GM12878 (cell line): Measurements from ENCODE around the gene PMIS2. TPM values are rescaled to one million over a fixed set of nuclear protein-coding genes. Genes with fewer than 3 reads are reported as not detected.

Source experiments
- ATAC-seq: fragments of 200-7000 bp; cut with Tn5 transposase; 3 replicates; pipeline ENCODE4 v1.9.1; 2020; ENCODE audit warnings: mild to moderate bottlenecking, moderate library complexity
- BruUV-seq: library from RNA; stranded (reverse); fragments of 400-500 nt; replicated peaks from 2 replicates; lab custom pipeline; 2021; lab: Mats Ljungman, UMichigan
- CTCF ChIA-PET: fragments of 300-600 bp; sonication (Branson Sonifier 250); formaldehyde crosslinking; extraction: SDS; loops from one replicate; lab custom pipeline; 2021; ENCODE audit warnings: inconsistent platforms; lab: Yijun Ruan, JAX
- POLR2A ChIA-PET: fragments of 350-600 bp; formaldehyde crosslinking; extraction: SDS; loops from one replicate; lab custom pipeline; 2021; ENCODE audit warnings: inconsistent platforms; lab: Charles Lee
- RAD21 ChIA-PET: fragments of 300-600 bp; sonication (Branson Sonifier 250); formaldehyde crosslinking; loops from one replicate; lab custom pipeline; 2023; ENCODE audit warnings: antibody characterized with exemption; ENCODE audit not compliant: unreplicated experiment; lab: Charles Lee
- SMC1A ChIA-PET: fragments of 300-600 bp; sonication (Branson Sonifier 250); formaldehyde crosslinking; loops from one replicate; lab custom pipeline; 2023; ENCODE audit not compliant: unreplicated experiment, uncharacterized antibody; lab: Charles Lee
- DNase-seq: peaks from one replicate; pipeline ENCODE4 v3.0.0-alpha.2; 2011; ENCODE audit warnings: low read depth, low spot score
- FAIRE-seq: peaks from 3 replicates; lab custom pipeline; 2011; peaks lifted over from hg19 to GRCh38; lab: Jason Lieb, UNC
- H2AFZ ChIP-seq: 2 replicates; pipeline ENCODE4 v1.6.0; 2011; ENCODE audit warnings: low read depth, low read length, control low read depth; ENCODE audit not compliant: control insufficient read depth
- H3K27ac ChIP-seq: 2 replicates; pipeline ENCODE4 v1.5.1; 2011; ENCODE audit warnings: control low read depth; ENCODE audit not compliant: control insufficient read depth, insufficient read depth
- H3K27me3 ChIP-seq, 2 experiments: replicated peaks in 1 of 2; 2 replicates each; pipeline versions ENCODE4 v1.6.0 to v1.6.1; 2011; ENCODE audit warnings: low read length in 1 of 2; ENCODE audit not compliant: control insufficient read depth in 2 of 2, insufficient read depth in 2 of 2
- H3K36me3 ChIP-seq, 2 experiments: 2 replicates each; pipeline ENCODE4 v1.5.1; 2011; ENCODE audit warnings: low read length in 1 of 2; ENCODE audit not compliant: control insufficient read depth in 2 of 2, insufficient read depth in 2 of 2
- H3K4me1 ChIP-seq: 2 replicates; pipeline ENCODE4 v1.6.1; 2011; ENCODE audit warnings: mild to moderate bottlenecking, low read length, moderate library complexity, mixed read lengths; ENCODE audit not compliant: control insufficient read depth, insufficient read depth
- H3K4me2 ChIP-seq: 2 replicates; pipeline ENCODE4 v1.6.0; 2011; ENCODE audit warnings: control low read depth; ENCODE audit not compliant: control insufficient read depth, insufficient read depth
- H3K4me3 ChIP-seq: fragments of 200-600 bp; sonication (generic); 2 replicates; pipeline ENCODE4 v1.5.1; 2016
- H3K79me2 ChIP-seq: 2 replicates; pipeline ENCODE4 v1.6.0; 2011; ENCODE audit warnings: low read length; ENCODE audit not compliant: control insufficient read depth, insufficient read depth
- H3K9ac ChIP-seq: 2 replicates; pipeline ENCODE4 v1.8.0; 2011; ENCODE audit warnings: low read length, control low read depth, mixed read lengths; ENCODE audit not compliant: control insufficient read depth, insufficient read depth
- H3K9me3 ChIP-seq: replicated peaks from 3 replicates; pipeline ENCODE4 v1.5.1; 2011; ENCODE audit warnings: mild to moderate bottlenecking, low read length; ENCODE audit not compliant: control insufficient read depth, insufficient read depth
- H4K20me1 ChIP-seq: 2 replicates; pipeline ENCODE4 v1.6.0; 2011; ENCODE audit not compliant: control insufficient read depth, insufficient read depth
- CBX5 ChIP-seq: sonication (generic); IDR thresholded peaks from 2 replicates; pipeline ENCODE4 v1.6.1; 2016; ENCODE audit warnings: low read depth, moderate library complexity, mild to moderate bottlenecking, inconsistent platforms
- CREB1 ChIP-seq: IDR thresholded peaks from 2 replicates; pipeline ENCODE4 v1.6.1; 2012; ENCODE audit warnings: low read depth, mild to moderate bottlenecking, inconsistent platforms
- DPF2 ChIP-seq: fragments of 450-650 bp; IDR thresholded peaks from 2 replicates; pipeline ENCODE4 v1.6.1; 2017; ENCODE audit warnings: mild to moderate bottlenecking
- EGR1 ChIP-seq, 2 experiments: IDR thresholded peaks; 1 replicate in 1 of 2; 2 replicates in 1 of 2; pipeline ENCODE4 v1.6.1; 2011 to 2012; ENCODE audit warnings: low read depth in 2 of 2, low read length in 2 of 2, borderline replicate concordance in 1 of 2, mild to moderate bottlenecking in 1 of 2, moderate library complexity in 1 of 2
- HDGF ChIP-seq: fragments of 450-650 bp; IDR thresholded peaks from 2 replicates; pipeline ENCODE4 v1.6.1; 2016; ENCODE audit warnings: antibody characterized with exemption
- MYC ChIP-seq: IDR thresholded peaks from 2 replicates; pipeline ENCODE4 v1.6.1; 2011; ENCODE audit warnings: mild to moderate bottlenecking, low read length, moderate library complexity, inconsistent platforms; ENCODE audit not compliant: insufficient read depth, insufficient replicate concordance, insufficient read length, severe bottlenecking
- NFYA ChIP-seq: IDR thresholded peaks from 2 replicates; pipeline ENCODE4 v1.6.1; 2011; ENCODE audit warnings: low read depth, mild to moderate bottlenecking, low read length, improper control_type of control experiment, borderline replicate concordance
- RELA ChIP-seq: fragments of 450-650 bp; IDR thresholded peaks from 2 replicates; pipeline ENCODE4 v1.8.0; 2014; ENCODE audit warnings: borderline replicate concordance; ENCODE audit not compliant: partially characterized antibody
- SIN3A ChIP-seq: IDR thresholded peaks from 2 replicates; pipeline ENCODE4 v1.6.1; 2012; ENCODE audit warnings: low read depth, low read length, improper control_type of control experiment
- SMAD1 ChIP-seq: fragments of 450-650 bp; IDR thresholded peaks from 2 replicates; pipeline ENCODE4 v1.6.1; 2018; ENCODE audit warnings: mild to moderate bottlenecking, low read depth; ENCODE audit not compliant: partially characterized antibody
- SREBF1 ChIP-seq: IDR thresholded peaks from 2 replicates; pipeline ENCODE4 v1.6.1; 2012; ENCODE audit warnings: mild to moderate bottlenecking, low read length
- SUZ12 ChIP-seq: fragments of 200-600 bp; sonication (generic); IDR thresholded peaks from one replicate; pipeline ENCODE4 v1.6.1; 2018; ENCODE audit warnings: antibody characterized with exemption, mild to moderate bottlenecking; ENCODE audit not compliant: unreplicated experiment
- TCF12 ChIP-seq: IDR thresholded peaks from 2 replicates; pipeline ENCODE4 v1.6.1; 2011; ENCODE audit warnings: low read depth, mild to moderate bottlenecking, low read length
- ZNF24 ChIP-seq: fragments of 450-650 bp; IDR thresholded peaks from 2 replicates; pipeline ENCODE4 v1.6.1; 2017; ENCODE audit warnings: antibody characterized with exemption, mild to moderate bottlenecking
- WGBS: methylation state at CpG from one replicate; pipeline ENCODE4 v1.1.6; 2016; ENCODE audit warnings: low lambda C conversion rate; ENCODE audit not compliant: insufficient replicate concordance, insufficient coverage; ENCODE audit errors: missing lambda C conversion rate; 5-methylcytosine and 5-hydroxymethylcytosine counted together
- in situ Hi-C: fragments of 300-500 bp; cut with MboI; formaldehyde crosslinking; loops from 9 replicates; pipeline ENCODE4 v1.14.3; 2018; ENCODE audit warnings: mixed read lengths
- intact Hi-C: fragments of 100-400 bp; cut with micrococcal nuclease; formaldehyde crosslinking; loops from one replicate; pipeline ENCODE4 v1.14.2; 2022; ENCODE audit not compliant: unreplicated experiment
- polyA plus RNA-seq, 11 experiments: library from polyadenylated mRNA; depleted of rRNA in 4 of 11; unstranded in 6 of 11; stranded (reverse) in 5 of 11; fragments of >200 nt; fragmentation: Nextera tagmentation in 4 of 11; fragmentation: Illumina TruSeq in 1 of 11; extraction: Ambion mirVana in 4 of 11; extraction: Trizol in 1 of 11; gene quantifications; 1 replicate in 1 of 11; 2 replicates in 10 of 11; pipeline versions ENCODE4 v1.2.1 to v1.2.3, GENCODE V29; 2011 to 2016; ENCODE audit warnings: inconsistent platforms in 2 of 11, missing spikeins in 2 of 11, low read depth in 1 of 11
- total RNA-seq, 4 experiments: library from RNA; depleted of rRNA in 3 of 4; stranded (reverse); fragments of >200 nt in 3 of 4; fragmentation: Illumina TruSeq in 1 of 4; extraction: Trizol in 1 of 4; gene quantifications; 2 replicates each; pipeline versions ENCODE4 v1.2.1 to v1.2.3, GENCODE V29; 2013 to 2021
- TF ChIP-seq, protein P1 (sequence below): fragments of 450-650 bp; IDR thresholded peaks from 2 replicates; pipeline ENCODE4 v1.6.1; 2017; ENCODE audit warnings: antibody characterized with exemption, mild to moderate bottlenecking, moderate library complexity
- TF ChIP-seq, protein P2 (sequence below): fragments of 450-650 bp; IDR thresholded peaks from 2 replicates; pipeline ENCODE4 v1.6.1; 2016; ENCODE audit warnings: mild to moderate bottlenecking, moderate library complexity, borderline replicate concordance
- TF ChIP-seq, protein P3 (sequence below): fragments of 450-650 bp; IDR thresholded peaks from 2 replicates; pipeline ENCODE4 v1.6.1; 2014; ENCODE audit warnings: mild to moderate bottlenecking

PMIS2 gene
- total and polyA plus RNA-seq, 10 of the 15 experiments (the other 5 are each of a cell fraction or from before 2014, with no cell fraction given) = not detected

GRCh38 chr19:35559781-35560180, 26.2 kb upstream of the PMIS2 start:
- CTCF ChIA-PET = interaction anchor here (1.2 to 2.6 kb wide), 2 partner anchors 11 to 64 kb away, joined by 4 to 17 read pairs; no protein-coding TSS in a partner anchor
- Histone ChIP-seq H2AFZ (no peak overlapping the region; the same call in 1 of the 2 replicates), H3K9me3 (no peaks in the 10 kb centered on the region; the same call in 2 of the 3 replicates), H3K4me2 (peak overlapping the region; percentile 90; the same call in 1 of the 2 replicates), H3K36me3 (no peaks in the 10 kb centered on the region; a peak in 1 of 4 replicates), H3K9ac (no peak overlapping the region), H3K79me2 (no peaks in the 10 kb centered on the region), H4K20me1 (no peaks in the 10 kb centered on the region), H3K27me3 (no peaks in the 10 kb centered on the region; a peak in 2 of 4 replicates), H3K4me3 (no peak overlapping the region), H3K4me1 (peaks cover 30% of the 10 kb centered on the region), H3K27ac (no peak overlapping the region)
- FAIRE-seq (no peak), ATAC-seq (no peak), DNase-seq (no peak)
- in situ Hi-C loops = no loop called here
- RAD21 ChIA-PET = interaction anchor here (0.7 kb wide), 1 partner anchor 50 kb away, joined by 3 read pairs; no protein-coding TSS in a partner anchor
- intact Hi-C loops = no loop called here
- 64% methylated on average over 23 of the region's 23 CpGs for WGBS
- no TSS peak for BruUV-seq
- POLR2A ChIA-PET = interaction anchor here (0.6 to 1.0 kb wide), 2 partner anchors 88 to 346 kb away, joined by 3 read pairs; partner anchors contain the start of gene COX6B1
- SMC1A ChIA-PET = interaction anchor here (1.1 kb wide), 1 partner anchor 44 kb away, joined by 3 read pairs; no protein-coding TSS in a partner anchor
- TF ChIP-seq CREB1 = no peak
- no peak for TF ChIP-seq MYC
- TF ChIP-seq SREBF1 = no peak
- TF ChIP-seq SIN3A = no peak
- TF ChIP-seq SMAD1 = no peak
- TF ChIP-seq, protein P1, sequence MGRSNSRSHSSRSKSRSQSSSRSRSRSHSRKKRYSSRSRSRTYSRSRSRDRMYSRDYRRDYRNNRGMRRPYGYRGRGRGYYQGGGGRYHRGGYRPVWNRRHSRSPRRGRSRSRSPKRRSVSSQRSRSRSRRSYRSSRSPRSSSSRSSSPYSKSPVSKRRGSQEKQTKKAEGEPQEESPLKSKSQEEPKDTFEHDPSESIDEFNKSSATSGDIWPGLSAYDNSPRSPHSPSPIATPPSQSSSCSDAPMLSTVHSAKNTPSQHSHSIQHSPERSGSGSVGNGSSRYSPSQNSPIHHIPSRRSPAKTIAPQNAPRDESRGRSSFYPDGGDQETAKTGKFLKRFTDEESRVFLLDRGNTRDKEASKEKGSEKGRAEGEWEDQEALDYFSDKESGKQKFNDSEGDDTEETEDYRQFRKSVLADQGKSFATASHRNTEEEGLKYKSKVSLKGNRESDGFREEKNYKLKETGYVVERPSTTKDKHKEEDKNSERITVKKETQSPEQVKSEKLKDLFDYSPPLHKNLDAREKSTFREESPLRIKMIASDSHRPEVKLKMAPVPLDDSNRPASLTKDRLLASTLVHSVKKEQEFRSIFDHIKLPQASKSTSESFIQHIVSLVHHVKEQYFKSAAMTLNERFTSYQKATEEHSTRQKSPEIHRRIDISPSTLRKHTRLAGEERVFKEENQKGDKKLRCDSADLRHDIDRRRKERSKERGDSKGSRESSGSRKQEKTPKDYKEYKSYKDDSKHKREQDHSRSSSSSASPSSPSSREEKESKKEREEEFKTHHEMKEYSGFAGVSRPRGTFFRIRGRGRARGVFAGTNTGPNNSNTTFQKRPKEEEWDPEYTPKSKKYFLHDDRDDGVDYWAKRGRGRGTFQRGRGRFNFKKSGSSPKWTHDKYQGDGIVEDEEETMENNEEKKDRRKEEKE = no peak
- no peak for TF ChIP-seq RELA
- no peak for TF ChIP-seq NFYA
- TF ChIP-seq EGR1 (IDR thresholded peaks at IDR 0.05; ENCODE audit: borderline replicate concordance in 1 of 2, low read depth in 2 of 2, low read length in 2 of 2) = no peak
- TF ChIP-seq HDGF = no peak
- no peak for TF ChIP-seq DPF2
- TF ChIP-seq, protein P2, sequence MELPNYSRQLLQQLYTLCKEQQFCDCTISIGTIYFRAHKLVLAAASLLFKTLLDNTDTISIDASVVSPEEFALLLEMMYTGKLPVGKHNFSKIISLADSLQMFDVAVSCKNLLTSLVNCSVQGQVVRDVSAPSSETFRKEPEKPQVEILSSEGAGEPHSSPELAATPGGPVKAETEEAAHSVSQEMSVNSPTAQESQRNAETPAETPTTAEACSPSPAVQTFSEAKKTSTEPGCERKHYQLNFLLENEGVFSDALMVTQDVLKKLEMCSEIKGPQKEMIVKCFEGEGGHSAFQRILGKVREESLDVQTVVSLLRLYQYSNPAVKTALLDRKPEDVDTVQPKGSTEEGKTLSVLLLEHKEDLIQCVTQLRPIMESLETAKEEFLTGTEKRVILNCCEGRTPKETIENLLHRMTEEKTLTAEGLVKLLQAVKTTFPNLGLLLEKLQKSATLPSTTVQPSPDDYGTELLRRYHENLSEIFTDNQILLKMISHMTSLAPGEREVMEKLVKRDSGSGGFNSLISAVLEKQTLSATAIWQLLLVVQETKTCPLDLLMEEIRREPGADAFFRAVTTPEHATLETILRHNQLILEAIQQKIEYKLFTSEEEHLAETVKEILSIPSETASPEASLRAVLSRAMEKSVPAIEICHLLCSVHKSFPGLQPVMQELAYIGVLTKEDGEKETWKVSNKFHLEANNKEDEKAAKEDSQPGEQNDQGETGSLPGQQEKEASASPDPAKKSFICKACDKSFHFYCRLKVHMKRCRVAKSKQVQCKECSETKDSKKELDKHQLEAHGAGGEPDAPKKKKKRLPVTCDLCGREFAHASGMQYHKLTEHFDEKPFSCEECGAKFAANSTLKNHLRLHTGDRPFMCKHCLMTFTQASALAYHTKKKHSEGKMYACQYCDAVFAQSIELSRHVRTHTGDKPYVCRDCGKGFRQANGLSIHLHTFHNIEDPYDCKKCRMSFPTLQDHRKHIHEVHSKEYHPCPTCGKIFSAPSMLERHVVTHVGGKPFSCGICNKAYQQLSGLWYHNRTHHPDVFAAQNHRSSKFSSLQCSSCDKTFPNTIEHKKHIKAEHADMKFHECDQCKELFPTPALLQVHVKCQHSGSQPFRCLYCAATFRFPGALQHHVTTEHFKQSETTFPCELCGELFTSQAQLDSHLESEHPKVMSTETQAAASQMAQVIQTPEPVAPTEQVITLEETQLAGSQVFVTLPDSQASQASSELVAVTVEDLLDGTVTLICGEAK = no peak
- TF ChIP-seq ZNF24 = no peak
- no peak for TF ChIP-seq SUZ12
- no peak for TF ChIP-seq CBX5
- TF ChIP-seq, protein P3, sequence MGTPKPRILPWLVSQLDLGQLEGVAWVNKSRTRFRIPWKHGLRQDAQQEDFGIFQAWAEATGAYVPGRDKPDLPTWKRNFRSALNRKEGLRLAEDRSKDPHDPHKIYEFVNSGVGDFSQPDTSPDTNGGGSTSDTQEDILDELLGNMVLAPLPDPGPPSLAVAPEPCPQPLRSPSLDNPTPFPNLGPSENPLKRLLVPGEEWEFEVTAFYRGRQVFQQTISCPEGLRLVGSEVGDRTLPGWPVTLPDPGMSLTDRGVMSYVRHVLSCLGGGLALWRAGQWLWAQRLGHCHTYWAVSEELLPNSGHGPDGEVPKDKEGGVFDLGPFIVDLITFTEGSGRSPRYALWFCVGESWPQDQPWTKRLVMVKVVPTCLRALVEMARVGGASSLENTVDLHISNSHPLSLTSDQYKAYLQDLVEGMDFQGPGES = no peak
- no peak for TF ChIP-seq TCF12
